ENCODE data around the gene TNFSF10.

Gene TNFSF10

DNA sequence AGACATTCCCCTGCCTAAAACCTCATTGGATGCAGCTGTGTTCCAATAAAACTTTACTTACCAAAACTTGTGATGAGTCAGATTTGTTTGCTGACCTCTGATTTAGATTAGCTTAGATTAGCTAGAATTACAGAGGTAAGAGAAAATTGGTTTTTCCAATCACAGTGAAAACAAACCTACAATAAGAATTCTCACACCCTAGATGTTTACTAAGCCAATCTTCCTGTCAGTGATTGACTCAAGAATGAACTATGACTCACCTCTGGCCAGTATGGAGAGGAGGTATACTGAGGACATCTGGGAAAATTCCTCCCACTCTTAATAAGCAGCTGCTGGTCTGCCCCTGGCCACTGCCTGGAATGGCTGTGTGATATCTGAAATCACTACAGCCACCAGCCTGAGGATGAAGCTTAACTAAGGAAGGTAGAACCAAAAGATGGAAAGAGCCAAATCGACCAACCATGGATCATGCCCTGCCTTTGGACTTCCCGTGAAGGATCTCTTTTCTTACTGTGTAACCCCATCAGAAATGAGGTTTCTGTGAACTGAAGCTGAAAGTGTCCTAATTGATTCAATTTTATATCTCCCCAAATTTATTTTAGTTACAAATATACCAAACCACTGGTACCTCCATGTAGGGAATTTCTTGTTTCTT, 55.9 kb downstream of the TNFSF10 start:
- no peak for DNase-seq (ENCODE audit: low spot score)
- TF ChIP-seq, protein P1, sequence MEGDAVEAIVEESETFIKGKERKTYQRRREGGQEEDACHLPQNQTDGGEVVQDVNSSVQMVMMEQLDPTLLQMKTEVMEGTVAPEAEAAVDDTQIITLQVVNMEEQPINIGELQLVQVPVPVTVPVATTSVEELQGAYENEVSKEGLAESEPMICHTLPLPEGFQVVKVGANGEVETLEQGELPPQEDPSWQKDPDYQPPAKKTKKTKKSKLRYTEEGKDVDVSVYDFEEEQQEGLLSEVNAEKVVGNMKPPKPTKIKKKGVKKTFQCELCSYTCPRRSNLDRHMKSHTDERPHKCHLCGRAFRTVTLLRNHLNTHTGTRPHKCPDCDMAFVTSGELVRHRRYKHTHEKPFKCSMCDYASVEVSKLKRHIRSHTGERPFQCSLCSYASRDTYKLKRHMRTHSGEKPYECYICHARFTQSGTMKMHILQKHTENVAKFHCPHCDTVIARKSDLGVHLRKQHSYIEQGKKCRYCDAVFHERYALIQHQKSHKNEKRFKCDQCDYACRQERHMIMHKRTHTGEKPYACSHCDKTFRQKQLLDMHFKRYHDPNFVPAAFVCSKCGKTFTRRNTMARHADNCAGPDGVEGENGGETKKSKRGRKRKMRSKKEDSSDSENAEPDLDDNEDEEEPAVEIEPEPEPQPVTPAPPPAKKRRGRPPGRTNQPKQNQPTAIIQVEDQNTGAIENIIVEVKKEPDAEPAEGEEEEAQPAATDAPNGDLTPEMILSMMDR (IDR thresholded peaks at IDR 0.05; ENCODE audit: extremely low read depth, missing control alignments), result no peak

DNA sequence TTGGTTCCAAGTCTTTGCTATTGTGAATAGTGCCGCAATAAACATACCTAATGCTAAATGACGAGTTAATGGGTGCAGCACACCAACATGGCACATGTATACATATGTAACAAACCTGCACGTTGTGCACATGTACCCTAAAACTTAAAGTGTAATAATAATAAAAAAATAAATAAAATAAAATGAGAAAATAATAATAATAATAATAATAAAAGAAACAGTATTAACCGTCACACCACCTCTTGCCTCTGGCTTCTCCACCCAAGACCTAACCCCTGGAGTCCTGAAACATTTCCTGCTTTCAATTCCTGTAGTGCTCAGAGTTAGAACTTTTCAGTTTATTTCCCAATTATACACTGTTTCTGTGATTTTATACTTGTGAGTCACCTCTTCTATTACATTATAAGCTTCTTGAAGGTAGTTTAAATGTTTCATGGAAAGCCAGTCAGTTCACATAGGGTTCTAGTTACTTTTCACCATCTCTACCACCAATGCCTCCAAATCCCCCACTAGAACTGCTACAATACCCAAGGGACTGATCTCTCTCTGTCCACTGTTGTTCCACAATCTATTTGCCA, 56.6 kb downstream of the TNFSF10 start:
- DNase-seq (ENCODE audit: low spot score), result no peak
- TF ChIP-seq, protein P1 (IDR thresholded peaks at IDR 0.05; ENCODE audit: extremely low read depth, missing control alignments), result no peak

DNA sequence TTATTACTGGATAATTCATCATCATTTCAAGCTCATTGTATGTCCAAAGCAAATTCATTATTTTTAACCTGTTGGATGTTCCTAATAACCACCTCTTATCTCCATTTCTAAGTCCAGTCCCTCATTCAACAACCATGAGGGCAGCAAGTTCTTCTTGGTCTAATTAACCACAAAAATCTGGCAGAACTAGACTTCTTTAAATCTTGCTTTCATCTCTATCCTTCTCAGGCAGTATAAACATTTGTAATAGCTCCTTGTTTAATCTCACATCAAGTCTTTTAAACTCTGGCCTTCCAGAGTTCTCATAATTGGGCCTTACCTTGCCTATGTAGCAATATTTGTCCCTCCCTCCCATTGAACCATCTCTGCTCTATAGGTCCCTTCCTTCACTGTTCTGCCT, 57.9 kb downstream of the TNFSF10 start:
- DNase-seq (ENCODE audit: low spot score), result no peak

DNA sequence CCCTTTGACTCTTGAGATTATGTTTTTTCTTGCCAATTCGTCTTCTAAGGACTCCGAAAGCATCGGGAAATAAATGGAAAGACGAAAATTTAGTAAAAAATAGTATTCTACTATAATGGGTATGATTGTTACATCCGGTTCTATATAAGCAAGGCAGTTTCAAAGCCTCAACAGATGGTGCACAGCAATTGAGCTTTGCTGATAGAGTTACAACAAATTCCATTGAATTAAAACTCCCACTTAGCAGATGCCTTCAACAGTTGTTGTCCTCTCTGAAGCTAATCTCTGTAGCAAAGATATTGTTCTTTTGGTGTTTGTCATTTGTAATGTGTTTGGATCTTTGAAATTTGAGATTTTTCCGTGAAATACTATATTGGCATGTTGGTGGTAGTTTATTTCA, 58.9 kb downstream of the TNFSF10 start:
- no peak for DNase-seq (ENCODE audit: low spot score)
- TF ChIP-seq, protein P1 (IDR thresholded peaks at IDR 0.05; ENCODE audit: extremely low read depth, missing control alignments), result no peak

More for the DNA sequence above, 57.9 kb downstream of the TNFSF10 start:
- TF ChIP-seq, protein P1 (IDR thresholded peaks at IDR 0.05; ENCODE audit: extremely low read depth, missing control alignments), result no peak

DNA sequence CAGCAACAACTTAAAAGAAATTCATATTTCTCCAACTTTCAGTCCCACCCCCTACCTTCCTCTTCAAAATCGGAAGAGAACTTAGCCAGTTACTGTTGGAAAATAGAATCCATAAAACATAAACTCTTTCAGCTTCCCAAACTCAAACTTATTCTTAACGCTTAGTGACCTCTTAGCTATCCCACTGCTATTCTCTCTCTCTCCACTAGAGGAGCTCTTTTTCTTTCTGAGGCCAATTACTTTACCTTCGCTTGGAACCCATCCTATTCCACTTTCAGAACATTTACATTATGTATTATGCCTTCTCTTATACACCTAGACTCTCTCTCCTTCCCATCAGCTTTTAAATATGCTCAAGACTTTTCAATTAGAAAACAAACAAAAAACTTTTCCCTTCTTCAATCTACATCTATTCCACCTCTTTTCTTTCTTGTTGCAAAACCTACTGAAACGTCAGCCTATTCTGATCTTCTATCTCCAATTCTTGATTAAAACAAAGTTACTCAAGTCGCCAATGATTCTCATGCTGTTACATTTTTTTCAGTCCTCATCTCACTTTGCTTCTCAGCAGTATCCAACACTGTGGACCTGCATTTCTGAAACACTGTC, 61.6 kb downstream of the TNFSF10 start:
- TF ChIP-seq, protein P1 (IDR thresholded peaks at IDR 0.05; ENCODE audit: extremely low read depth, missing control alignments), result peak; percentile 85
- DNase-seq (ENCODE audit: low spot score), result peak; percentile 57

DNA sequence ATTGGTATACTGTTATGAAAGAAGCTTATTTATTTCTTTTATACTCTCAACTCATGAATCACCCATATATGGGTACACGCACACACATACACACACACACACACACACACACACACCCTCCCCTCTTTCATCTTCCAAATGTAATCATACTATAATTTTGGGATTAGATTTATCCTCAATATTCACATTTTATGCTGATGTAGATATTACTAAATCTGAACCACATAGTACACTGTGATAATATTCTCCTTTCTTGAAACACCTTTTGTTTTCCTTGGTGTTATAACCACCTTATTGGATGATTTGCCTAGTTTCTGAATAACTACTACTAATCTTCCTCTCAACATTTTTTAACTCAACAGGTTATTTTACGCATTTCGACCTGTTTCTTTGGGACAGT, 66.8 kb downstream of the TNFSF10 start:
- TF ChIP-seq, protein P1 (IDR thresholded peaks at IDR 0.05; ENCODE audit: extremely low read depth, missing control alignments), result no peak
- DNase-seq (ENCODE audit: low spot score), result no peak
